Smooth muscle cell (in vitro differentiated cells): ENCODE results near the gene STON1. TPM values are rescaled to one million over a fixed set of nuclear protein-coding genes. Genes with fewer than 3 reads are reported as not detected.
A peak's percentile ranks its signal among the peaks of the same experiment; 100 is the strongest.

Source experiments
- DNase-seq: peaks from one replicate; lab custom pipeline; 2025; ENCODE audit not compliant: unreplicated experiment; lab: John Stamatoyannopoulos, UW
- H2AFZ ChIP-seq: fragments of 200-600 bp; sonication (generic); 2 replicates; pipeline ENCODE4 v1.6.0; 2016; ENCODE audit warnings: antibody characterized with exemption, low read depth, mild to moderate bottlenecking
- H3F3A ChIP-seq: fragments of 200-600 bp; sonication (generic); 2 replicates; pipeline ENCODE4 v1.6.0; 2017; ENCODE audit warnings: antibody characterized with exemption, low read depth
- H3K27ac ChIP-seq: fragments of 200-600 bp; sonication (generic); 2 replicates; pipeline ENCODE4 v1.5.1; 2016; ENCODE audit warnings: low read depth, mild to moderate bottlenecking
- H3K27me3 ChIP-seq: fragments of 200-600 bp; sonication (generic); 2 replicates; pipeline ENCODE4 v1.6.1; 2016; ENCODE audit warnings: low read depth, mild to moderate bottlenecking
- H3K36me3 ChIP-seq: fragments of 200-600 bp; sonication (generic); 2 replicates; pipeline ENCODE4 v1.5.1; 2016; ENCODE audit warnings: low read depth
- H3K4me1 ChIP-seq: fragments of 200-600 bp; sonication (generic); 2 replicates; pipeline ENCODE4 v1.5.1; 2016; ENCODE audit warnings: low read depth
- H3K4me2 ChIP-seq: fragments of 200-600 bp; sonication (generic); 2 replicates; pipeline ENCODE4 v1.6.0; 2016; ENCODE audit warnings: mild to moderate bottlenecking
- H3K4me3 ChIP-seq: fragments of 200-600 bp; sonication (generic); 2 replicates; pipeline ENCODE4 v1.5.1; 2016; ENCODE audit warnings: mild to moderate bottlenecking
- H3K79me2 ChIP-seq: fragments of 200-600 bp; sonication (generic); 2 replicates; pipeline ENCODE4 v1.6.0; 2016; ENCODE audit warnings: low read depth, mild to moderate bottlenecking
- H3K9ac ChIP-seq: fragments of 200-600 bp; sonication (generic); 2 replicates; pipeline ENCODE4 v1.6.0; 2016; ENCODE audit warnings: low read depth
- H3K9me3 ChIP-seq: fragments of 200-600 bp; sonication (generic); replicated peaks from 2 replicates; pipeline ENCODE4 v1.5.1; 2016; ENCODE audit warnings: low read depth
- H4K20me1 ChIP-seq: fragments of 200-600 bp; sonication (generic); 2 replicates; pipeline ENCODE4 v1.6.0; 2016; ENCODE audit warnings: low read depth
- CTCF ChIP-seq: fragments of 200-600 bp; sonication (generic); IDR thresholded peaks from 2 replicates; pipeline ENCODE4 v1.5.1; 2017; ENCODE audit warnings: borderline replicate concordance, mild to moderate bottlenecking, antibody characterized with exemption; ENCODE audit not compliant: insufficient read depth, poor library complexity, severe bottlenecking
- WGBS: methylation state at CpG from one replicate; pipeline ENCODE4 v1.1.7; 2016; ENCODE audit warnings: low lambda C conversion rate; 5-methylcytosine and 5-hydroxymethylcytosine counted together
- polyA plus RNA-seq: library from polyadenylated mRNA; unstranded; fragments of >200 nt; fragmentation: Nextera tagmentation; extraction: Ambion mirVana; gene quantifications from 2 replicates; pipeline ENCODE4 v1.2.1, GENCODE V29; 2016
- total RNA-seq: library from RNA; depleted of rRNA; stranded (reverse); fragments of >200 nt; gene quantifications from 2 replicates; pipeline ENCODE4 v1.2.3, GENCODE V29; 2014

STON1 gene
- total and polyA plus RNA-seq, 2 experiments from 2014 or later: 15.3 to 56.6 TPM

GRCh38 chr2:48583961-48584360, 54.0 kb downstream of the STON1 start:
- no peak for TF ChIP-seq CTCF
- WGBS: 90% methylated on average over 3 of the region's 3 CpGs
- DNase-seq: no peak
- Histone ChIP-seq H2AFZ (no peak overlapping the region), H3F3A (no peaks in the 10 kb centered on the region), H4K20me1 (peaks cover 85% of the 10 kb centered on the region), H3K9me3 (no peaks in the 10 kb centered on the region), H3K27ac (no peak overlapping the region), H3K4me3 (no peak overlapping the region), H3K36me3 (peaks cover 6% of the 10 kb centered on the region), H3K4me1 (peaks cover 28% of the 10 kb centered on the region), H3K4me2 (no peak overlapping the region), H3K79me2 (peaks cover 47% of the 10 kb centered on the region), H3K27me3 (no peaks in the 10 kb centered on the region), H3K9ac (no peak overlapping the region)

- H3K36me3 ChIP-seq: peaks cover 6% of the 10 kb centered on the region
- no peaks in the 10 kb centered on the region for H3K9me3 ChIP-seq
- H3K9ac ChIP-seq: no peak overlapping the region
- H3K4me2 ChIP-seq: no peak overlapping the region
- DNase-seq: no peak
- H3F3A ChIP-seq: no peaks in the 10 kb centered on the region
- H2AFZ ChIP-seq: no peak overlapping the region
- no peak for TF ChIP-seq CTCF
- H3K27me3 ChIP-seq: no peaks in the 10 kb centered on the region
- H3K79me2 ChIP-seq: peaks cover 41% of the 10 kb centered on the region
- H3K4me1 ChIP-seq: peaks cover 28% of the 10 kb centered on the region
- WGBS: 76% methylated on average over 4 of the region's 4 CpGs
- no peak overlapping the region for H3K27ac ChIP-seq
- no peak overlapping the region for H3K4me3 ChIP-seq
- peaks cover 85% of the 10 kb centered on the region for H4K20me1 ChIP-seq
Observed at GRCh38 chr2:48584551-48584950, 54.6 kb downstream of the STON1 start.

- DNase-seq: no peak
- Histone ChIP-seq H3K4me1 (peaks cover 28% of the 10 kb centered on the region), H3K9ac (no peak overlapping the region), H3K27me3 (no peaks in the 10 kb centered on the region), H3K4me3 (no peak overlapping the region), H2AFZ (no peak overlapping the region), H4K20me1 (peaks cover 89% of the 10 kb centered on the region), H3K9me3 (no peaks in the 10 kb centered on the region), H3K36me3 (peaks cover 6% of the 10 kb centered on the region), H3K4me2 (no peak overlapping the region), H3F3A (no peaks in the 10 kb centered on the region), H3K27ac (no peak overlapping the region), H3K79me2 (peaks cover 52% of the 10 kb centered on the region)
- 67% methylated on average over 4 of the region's 4 CpGs for WGBS
- TF ChIP-seq CTCF: no peak
Observed at GRCh38 chr2:48586433-48586832, 56.5 kb downstream of the STON1 start.

GRCh38 chr2:48587560-48587959, 57.6 kb downstream of the STON1 start:
- peak overlapping the region; percentile 38 for H3K27ac ChIP-seq
- peaks cover 41% of the 10 kb centered on the region for H3K79me2 ChIP-seq
- H3K9me3 ChIP-seq: no peaks in the 10 kb centered on the region
- DNase-seq: no peak
- H3K36me3 ChIP-seq: peaks cover 5% of the 10 kb centered on the region
- H3F3A ChIP-seq: no peaks in the 10 kb centered on the region
- H3K4me3 ChIP-seq: no peak overlapping the region
- H2AFZ ChIP-seq: no peak overlapping the region
- H4K20me1 ChIP-seq: peaks cover 83% of the 10 kb centered on the region
- 70% methylated on average over 5 of the region's 5 CpGs for WGBS
- no peaks in the 10 kb centered on the region for H3K27me3 ChIP-seq
- no peak overlapping the region for H3K9ac ChIP-seq
- peaks cover 28% of the 10 kb centered on the region for H3K4me1 ChIP-seq
- TF ChIP-seq CTCF: no peak
- no peak overlapping the region for H3K4me2 ChIP-seq
